ENCODE measurements around the gene NIPAL1. TPM values are rescaled to one million over a fixed set of nuclear protein-coding genes. Genes with fewer than 3 reads are reported as not detected.

NIPAL1 gene
- polyA plus RNA-seq, 3 donors: 9.7 to 13.7 (median 10.5) TPM

DNA sequence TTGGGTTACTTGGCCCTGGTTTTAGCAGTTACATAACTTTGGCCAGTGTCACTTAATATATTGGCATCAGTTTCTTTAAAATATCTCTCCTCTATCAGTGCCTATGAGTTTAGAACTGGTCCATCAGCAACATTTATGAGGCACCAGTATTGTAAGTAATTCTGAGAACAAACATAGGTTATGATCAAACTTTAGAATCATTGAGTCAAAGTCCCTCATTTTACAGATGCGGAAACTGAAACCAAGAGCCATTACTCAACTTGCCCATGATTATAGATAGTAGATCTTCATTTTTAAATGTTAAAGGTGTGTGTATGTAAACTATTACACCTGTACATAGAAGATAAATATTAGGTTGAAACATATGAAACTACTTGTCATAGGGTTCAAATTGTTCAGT is 4.5 kb downstream of the NIPAL1 start:
- DNase-seq: no peak

DNA sequence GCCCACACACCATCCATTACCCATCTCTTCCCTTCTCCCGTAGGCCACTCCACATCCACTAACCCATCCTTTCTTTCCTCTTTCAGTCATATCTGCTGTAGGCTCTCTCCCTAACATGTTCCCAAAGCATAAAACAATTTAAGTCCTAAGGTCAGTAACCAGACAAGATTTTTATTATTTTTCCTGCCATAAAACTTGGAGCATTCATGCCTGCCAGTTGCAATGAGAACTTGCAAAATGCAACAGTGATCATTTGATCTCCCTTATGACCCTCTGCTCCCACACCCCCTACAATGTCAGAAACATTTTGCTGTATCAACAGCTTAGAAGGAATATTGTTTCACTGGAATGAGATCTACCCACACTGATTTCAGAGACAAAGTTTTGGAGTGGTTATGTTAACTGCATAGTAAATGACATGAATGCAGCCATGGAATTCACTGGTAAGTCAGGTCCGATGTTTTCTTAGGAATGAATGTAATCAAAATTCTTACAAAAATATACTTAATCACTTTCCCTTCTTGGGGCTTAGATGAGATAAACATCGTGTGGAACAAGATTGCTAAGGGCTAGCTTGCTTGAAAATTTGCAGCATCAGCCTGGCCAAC is 5.7 kb downstream of the NIPAL1 start:
- DNase-seq: no peak

DNA sequence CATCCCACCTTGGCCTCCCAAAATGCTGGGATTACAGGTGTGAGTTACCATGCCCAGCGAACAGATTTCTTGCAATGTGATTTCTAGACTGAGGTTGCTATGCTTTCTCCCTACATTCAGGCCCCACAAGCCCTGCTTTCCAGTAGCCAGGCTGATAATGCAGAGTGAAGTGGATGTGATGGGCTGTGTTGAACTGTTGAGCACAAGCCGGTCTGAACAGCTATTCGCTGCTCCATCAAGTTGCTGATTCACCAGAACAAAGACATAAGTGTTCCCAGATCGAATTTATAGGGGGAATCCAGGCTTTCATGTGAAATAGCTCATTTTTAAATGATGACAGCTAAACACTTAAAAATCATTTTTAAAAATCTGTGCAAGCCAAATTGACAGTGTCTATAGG is 8.0 kb downstream of the NIPAL1 start:
- DNase-seq: no peak

DNA sequence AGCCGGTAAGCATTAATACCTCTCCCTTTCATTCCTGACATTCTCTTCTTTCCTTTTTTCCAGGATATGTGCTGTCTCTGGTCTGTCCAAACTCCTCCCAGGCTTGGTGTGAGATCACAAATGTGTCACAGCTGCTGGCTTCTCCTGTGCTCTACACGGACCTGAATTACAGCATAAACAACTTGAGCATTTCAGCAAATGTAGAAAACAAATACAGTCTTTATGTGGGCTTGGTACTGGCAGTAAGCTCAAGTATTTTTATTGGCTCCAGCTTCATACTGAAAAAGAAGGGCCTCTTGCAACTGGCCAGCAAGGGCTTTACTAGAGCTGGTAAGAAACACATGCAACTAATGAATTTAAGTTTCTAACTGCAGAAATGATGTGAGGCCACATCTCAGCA is 8.4 kb downstream of the NIPAL1 start:
- DNase-seq: no peak

DNA sequence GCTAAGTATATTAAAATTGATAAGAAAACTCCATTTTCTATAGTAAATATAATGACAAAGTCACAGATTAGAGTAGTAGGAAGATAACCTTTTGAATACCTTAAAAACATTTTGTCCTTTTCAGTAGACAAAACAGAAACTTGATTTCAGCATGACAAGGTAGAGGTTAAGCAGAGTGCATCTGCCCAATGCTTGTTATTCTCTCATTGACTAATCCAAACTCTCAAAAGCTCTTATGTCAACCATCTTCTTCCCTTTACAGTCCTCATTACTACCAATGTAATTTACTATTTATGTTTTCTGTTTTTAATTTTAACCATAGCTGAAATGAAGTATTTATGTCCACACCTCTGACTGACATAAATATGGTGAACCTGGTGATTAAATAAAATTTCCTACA is 11.1 kb downstream of the NIPAL1 start:
- no peak for DNase-seq

DNA sequence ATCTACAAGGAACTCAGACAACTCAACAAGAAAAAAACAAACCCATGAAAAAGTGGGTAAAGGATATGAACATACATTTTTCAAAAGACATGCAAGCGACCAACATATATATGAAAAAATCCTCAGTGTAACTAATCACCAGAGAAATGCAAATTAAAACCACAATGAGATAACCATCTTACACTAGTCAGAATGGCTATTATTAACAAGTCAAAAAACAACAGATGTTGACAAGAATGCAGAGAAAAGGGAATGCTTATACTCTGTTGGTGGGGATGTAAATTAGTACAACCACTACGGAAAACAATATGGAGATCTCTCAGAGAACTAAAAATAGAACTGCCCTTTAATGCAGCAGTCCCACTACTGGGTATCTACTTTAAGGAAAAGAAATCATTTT is 12.1 kb downstream of the NIPAL1 start:
- DNase-seq: no peak

DNA sequence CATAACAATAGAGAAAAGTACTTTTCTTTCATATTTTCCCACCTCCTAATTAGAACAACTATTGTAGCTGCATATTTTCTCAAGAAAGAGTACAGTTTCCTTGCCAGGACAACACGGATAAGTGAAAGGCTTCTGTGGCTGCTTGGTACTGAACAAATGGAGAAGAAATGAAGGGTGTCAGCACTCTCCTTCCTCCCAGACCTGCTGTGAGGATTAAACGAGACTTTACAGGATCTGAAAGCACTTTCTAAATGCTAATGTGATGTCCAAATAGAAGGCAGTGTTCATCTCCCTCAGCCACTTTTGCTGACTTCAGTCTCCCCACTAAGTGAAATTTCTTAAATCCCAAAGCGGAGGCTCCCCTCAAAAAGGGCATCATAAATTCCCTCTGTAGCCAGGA is 13.9 kb downstream of the NIPAL1 start:
- DNase-seq: no peak

DNA sequence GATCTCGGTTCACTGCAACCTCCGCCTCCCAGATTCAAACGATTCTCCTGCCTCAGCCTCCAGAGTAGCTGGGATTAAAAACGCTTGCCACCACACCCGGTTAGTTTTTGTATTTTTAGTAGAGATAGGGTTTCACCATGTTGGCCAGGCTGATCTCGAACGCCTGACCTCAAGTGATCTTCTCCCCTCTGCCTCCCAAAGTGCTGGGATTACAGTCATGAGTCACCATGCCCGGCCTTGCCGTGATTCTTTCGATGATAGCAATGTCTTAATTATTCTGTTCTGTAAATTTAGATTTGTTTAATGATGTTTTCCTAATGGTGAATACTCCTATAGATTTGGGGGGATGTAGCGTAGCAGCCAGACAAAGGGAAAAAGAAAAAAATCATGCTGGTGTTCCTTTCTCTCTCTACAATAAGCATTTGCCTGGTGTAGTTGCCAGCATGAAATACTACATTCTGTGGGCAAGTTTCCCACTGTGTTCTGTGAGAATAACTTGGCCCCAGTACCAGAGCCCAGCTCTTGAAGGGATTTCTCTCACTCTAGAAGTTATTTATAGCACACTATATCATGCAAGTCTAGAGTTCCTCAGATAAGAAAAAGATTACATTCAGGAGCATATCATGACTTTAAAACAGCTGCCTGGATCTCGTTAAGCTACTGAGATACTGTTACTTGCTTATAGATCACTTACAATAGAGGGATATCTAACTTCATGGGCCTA is 15.4 kb downstream of the NIPAL1 start:
- no peak for DNase-seq

DNA sequence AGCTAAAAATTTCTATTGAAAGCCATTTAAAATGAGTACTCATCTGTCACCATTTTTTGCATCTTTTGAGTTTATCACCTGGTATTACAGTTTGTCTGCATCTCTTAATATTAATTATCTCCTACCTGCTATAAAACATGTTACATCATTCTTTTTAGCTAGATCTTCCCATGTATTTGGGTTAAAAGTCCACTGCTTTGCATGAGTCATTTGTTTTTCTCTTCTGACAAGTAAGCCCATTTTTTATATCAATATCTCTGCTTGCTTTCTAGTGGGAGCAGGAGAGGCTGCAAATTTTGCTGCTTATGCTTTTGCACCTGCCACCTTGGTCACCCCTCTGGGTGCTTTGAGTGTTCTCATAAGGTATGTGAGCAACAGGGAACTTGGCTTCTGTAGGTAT is 16.1 kb downstream of the NIPAL1 start:
- no peak for DNase-seq

DNA sequence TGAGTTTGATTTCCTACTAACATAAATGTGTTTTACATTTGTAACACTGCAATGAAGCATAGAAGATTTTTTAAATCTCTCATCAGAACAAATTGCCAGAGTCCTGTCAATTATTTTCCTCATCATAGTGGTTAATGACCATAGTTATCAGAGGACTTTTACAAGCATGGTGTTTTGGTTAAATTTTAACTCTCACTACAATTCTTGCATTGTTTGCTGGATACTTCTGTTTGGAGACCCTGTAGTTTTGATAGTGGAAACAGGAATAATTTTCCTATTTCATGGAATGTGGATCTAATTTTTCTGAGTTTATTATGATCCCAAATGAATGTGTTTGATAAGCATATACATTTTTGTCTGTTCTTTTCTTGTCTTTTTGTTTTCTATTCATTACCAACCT is 16.8 kb downstream of the NIPAL1 start:
- no peak for DNase-seq

DNA sequence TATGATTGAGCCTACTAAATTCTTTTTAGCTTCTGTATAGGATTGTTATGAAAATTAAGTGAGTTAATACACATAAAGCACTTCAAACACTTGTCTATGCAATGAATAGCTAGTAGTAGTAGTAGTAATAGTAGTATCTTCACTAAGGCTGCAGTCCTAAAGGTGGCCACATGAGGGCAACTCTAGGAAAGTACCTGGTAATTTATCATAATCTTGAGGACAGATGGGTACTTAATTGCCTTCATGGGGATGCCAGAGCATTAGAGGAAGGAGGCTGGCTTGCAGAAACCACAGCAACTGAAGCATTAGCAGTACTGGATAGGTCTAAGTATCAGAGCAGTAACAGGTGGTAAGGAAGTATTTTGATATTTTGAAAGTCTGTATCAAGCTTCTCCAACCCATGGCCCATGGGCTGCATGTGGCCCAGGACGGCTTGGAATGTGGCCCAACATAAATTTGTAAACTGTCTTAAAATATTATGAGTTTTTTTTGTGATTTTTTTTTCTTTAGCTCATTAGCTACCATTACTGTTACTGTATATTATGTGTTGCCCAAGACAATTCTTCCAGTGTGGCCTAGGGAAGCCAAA is 17.3 kb downstream of the NIPAL1 start:
- DNase-seq: no peak

DNA sequence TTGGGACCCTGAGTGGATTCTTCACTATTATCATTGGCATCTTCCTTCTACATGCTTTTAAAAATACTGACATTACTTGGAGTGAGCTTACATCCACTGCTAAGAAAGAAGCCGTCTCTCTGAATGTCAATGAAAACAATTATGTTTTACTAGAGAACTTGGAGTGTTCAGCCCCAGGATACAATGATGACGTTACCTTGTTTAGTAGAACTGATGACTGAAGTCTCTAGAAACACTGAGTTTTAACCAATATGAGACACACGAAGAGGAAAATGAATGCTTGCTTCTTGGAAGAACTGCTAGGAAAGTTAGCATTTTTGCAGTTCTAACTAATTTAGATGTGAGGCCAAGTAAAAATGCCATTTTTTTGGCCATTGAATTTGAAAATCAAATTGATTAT is 19.4 kb downstream of the NIPAL1 start:
- DNase-seq: no peak

DNA sequence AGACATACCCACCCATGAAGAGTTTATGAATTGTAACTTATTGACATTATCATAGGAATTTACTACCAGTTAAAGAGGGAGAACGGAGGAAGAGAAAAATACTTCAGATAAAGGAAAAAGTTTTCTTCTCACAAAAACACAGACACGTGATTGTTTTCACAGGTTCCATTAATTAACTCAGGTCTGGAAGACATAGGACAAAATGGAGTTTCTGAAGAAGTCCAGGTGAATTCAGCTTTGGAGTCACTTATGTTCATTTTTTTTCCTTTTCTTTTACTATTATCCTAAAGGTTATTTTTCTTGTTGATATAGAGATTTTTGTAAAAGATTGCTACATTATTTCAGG is 20.5 kb downstream of the NIPAL1 start:
- no peak for DNase-seq

DNA sequence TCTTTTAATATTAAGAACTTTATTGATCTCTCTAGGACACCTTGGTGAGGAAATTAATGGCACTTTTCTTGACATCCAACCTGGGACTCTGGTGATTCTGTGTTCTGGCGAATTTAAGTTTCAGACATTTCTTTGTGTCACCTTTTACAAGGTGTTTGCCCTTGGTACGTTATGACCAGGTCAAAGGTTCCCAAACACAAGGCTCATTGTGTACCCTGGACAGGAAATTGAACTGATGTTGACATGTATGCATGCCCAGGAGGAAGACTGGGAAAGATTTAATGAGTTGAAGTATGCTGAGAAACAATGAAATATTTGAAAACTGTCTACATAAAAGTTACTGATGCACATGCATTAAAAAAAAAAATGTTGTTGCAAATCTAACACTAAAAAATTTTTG is 22.1 kb downstream of the NIPAL1 start:
- no peak for DNase-seq

DNA sequence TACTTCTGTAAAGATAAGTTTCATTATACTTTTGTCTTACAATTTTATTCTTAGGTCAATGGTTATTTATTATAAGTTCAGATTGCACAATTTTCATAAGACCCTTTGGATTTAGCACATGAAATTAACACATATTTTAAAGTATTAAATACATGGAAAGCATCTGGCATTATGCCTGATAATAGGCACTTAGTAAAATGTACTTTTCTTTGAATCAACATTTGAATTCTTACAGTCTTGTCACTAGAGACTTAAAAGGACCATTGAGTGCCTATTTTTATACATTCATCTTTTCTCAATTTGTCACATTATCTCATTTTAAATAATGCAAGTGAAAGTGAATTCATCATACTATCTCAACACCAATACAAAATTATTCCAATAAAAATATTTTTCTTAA is 23.0 kb downstream of the NIPAL1 start:
- DNase-seq: no peak

DNA sequence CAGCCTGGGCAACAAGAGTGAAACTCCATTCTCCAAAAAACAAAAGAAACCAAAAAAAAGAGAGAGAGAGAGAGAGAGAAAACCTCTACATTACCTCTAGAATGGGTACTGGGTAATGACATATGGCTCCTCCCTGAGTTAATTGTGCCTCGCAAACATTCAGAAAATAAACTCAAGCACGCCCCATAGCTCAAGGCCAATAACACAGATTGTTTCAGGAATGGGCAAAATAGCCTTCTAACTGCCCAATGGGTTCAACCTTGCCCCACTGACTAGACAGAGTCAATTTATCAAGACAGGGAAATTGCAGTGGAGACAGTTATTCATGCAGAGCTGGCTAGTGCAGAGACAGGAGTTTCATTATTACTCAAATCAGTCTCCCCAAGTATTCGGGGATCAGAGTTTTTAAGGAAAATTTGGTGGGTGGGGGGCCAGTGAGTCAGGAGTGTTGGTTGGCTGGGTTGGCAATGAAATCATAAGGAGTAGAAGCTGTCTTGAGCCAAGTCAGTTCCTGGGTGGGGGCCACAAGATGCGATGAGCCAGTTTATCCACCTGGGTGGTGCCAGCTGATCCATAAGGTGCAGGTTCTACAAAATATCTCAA is 25.1 kb downstream of the NIPAL1 start:
- DNase-seq: no peak

DNA sequence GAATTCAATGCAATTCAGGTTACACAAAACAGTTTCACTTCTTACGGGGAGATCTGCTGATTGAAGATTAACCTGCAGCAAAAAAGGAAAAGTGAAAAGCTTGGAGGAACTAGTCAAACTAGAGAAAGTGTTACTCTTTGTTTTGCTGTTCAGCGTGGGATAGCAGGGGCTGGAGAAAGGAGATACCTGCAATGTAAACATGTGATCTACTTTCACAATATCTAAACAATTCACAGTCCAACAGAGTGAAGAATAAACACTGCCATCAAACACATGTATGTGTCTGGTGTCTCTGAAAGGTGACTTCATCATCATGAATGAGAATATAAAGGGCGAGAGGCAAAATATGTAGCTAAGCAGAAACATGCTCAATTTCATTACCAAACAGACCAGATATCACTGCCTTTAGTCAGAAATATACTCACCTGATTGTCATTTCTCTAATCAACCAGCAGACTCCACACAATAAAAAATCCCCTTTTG is 26.4 kb downstream of the NIPAL1 start:
- no peak for DNase-seq

DNA sequence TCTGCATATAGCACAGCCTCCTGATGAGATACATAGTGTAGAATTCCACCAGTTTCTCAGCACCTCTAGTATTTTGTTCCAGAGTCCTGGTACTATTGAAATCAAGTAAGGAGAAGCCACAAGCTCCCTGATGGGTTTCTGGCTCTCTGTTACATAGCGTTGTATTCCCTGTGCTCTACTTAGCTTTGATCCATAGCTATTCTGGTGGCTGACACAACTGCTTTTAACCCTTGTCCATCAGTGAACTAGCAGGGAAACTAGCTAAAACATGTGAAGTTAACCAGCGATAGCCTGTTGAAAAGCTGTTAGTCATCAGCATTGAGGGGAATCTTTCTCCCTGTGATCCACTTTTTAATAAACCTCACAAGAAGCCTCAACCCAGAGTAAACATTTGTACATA is 26.9 kb downstream of the NIPAL1 start:
- DNase-seq: no peak

DNA sequence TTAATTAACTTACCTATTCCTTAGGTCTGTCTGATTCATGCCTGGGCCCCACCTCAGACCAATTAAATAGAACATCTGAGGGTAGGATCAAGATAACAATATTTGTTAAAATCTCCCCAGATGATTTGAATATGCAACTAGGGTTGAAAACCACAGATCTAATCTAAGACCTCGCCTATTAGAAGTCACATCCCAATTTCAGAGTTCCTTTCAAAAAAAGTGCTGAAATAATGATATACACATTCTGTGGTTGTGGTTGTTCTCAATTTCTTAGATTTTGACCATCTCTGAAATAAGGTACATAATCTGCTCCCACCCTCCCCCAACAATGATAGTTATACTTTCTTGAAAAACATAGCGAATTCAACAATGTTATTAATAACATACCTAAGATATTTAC is 27.7 kb downstream of the NIPAL1 start:
- DNase-seq: no peak

DNA sequence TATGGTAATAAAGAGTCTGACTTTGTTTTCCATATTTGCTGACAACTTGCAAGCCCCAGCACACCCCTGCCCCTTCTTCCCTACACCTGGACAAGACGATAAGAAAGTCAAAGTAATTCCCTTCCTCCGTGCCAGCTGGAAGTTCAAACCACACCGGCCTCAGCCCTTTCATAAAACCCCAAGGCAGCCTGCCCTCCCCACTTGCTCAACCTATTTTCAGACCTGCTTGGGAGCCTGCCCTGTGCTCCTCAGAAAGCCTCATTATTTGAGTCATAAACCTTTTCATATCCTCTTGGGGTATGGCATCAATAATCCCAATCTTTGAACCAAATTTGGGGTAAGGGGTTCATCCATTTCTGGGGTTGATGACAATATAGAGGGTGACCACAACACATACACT is 29.5 kb downstream of the NIPAL1 start:
- no peak for DNase-seq

DNA sequence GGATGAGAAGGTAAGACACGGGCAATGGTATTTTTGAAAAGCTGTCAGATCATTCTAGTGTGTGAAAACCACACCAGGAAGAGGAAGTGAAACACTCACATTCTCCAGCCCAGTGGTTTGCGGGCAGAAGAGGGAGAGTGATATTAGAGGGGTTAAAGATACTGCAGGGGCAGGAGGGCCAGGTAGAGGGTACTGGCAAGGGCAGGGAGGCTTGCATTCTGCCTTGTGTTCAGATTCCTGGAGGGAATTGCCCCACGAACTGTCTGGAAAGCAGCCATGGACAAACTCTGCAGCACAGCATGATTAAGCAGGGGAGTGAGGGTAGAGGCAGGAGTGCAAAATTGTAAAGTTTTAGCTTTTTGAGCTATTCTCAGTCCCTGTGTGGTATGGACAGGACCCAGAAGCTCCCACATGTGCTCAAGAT is 30.9 kb downstream of the NIPAL1 start:
- DNase-seq: no peak

DNA sequence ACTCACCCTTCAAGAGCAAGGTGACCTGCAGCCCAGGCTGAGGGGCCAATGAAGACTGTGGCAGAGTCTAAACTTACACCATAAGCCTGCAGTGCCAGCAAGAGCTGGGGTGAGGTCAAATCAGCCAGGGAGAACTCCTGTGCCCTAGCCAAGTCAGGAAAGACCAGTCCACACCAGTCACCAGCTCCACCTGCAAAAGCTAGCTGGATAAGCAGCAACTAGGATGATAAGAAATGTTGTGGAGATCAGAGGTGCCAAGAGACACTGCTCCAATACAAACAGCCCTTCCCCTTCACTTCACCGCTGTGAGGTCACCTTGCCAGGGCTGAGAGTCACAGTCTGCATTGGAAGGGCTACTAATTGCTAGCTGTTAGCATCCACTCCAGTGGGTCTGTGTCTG is 31.3 kb downstream of the NIPAL1 start:
- no peak for DNase-seq

DNA sequence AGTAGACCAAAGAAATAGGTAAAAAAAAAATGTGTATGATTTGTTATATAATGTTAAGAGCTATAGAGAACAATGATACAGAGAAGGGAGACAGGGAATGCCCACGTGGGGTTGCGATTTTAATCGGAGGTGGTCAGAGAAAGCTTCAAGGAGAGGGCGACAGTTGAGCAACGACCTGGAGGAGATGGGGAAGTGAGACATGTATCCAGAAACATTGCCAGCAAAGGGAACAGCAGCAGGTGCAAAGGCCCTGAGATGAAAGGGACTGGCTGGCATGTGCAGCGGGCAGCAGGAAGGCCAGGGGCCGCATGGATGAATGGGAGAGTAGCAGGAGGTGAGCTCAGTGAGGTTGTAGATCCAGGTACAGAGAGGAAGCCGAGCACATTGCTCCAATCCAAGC is 32.9 kb downstream of the NIPAL1 start:
- DNase-seq: no peak

All from renal pelvis (tissue), 4 donors.